Measurements from ENCODE around the gene CA4. TPM values are rescaled to one million over a fixed set of nuclear protein-coding genes. Genes with fewer than 3 reads are reported as not detected.
"Not testable (repeated sequence)": the region's sequence is repeated elsewhere in the genome, so short reads cannot be mapped to it uniquely, and the experiment has no call there.

CA4 gene
- polyA plus RNA-seq, 1 donor from 2014 or later, result not detected

DNA sequence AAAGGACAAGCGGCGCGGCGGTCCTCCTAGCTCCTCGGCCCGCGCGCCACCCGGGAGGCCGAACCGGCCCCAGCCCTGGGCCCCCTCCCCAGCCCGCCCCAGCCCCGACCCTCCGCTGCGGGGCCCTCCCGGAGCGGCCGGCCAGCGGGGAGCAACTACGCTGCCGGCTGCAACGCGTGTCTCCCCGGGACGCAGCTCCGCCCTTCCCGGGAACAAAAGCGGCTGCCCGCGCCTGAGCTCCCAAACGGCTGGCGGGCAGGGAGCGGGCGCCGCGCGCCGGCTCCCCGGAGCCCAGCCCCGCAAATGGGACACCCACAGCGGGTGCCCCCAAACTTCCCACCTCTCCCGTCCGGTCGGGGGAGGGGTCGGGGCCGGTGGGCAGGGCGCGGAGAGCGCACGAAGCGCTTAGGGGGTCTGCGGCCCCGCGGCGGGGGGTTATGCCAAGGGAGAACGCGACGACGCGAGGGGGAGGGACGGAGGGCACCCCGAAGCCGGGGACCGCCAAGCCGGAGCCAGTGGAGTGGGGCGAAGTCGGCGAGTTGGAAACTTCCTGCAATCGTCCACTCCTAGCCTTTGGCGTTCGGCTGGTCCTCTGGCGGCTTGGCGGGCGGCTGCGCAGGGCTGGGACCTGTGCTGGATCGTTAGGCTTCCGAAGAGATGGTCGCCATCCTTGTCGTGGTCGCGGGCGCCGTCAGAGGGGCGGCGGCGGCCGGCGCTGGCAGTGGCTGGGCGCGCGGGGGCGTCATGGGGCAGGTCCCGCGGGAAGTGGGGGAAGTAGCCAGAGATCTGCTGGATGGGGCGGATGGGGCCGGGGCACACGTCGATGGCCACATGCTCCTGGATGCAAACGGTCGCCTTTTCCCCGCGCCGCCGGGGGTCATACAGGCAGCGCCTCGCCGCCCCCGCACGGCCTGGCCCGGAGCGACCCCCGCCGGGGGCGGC, 29.7 kb upstream of the CA4 start:
- H3K27me3 ChIP-seq (ENCODE audit: insufficient read depth, low read depth, low read length); H3K9me2 ChIP-seq (ENCODE audit: insufficient read depth, low read length); H3K9ac ChIP-seq (ENCODE audit: low read length); H3K79me2 ChIP-seq (replicated peaks; ENCODE audit: insufficient read depth, low read length); H2AFZ ChIP-seq (ENCODE audit: low read depth, low read length); H3K36me3 ChIP-seq (ENCODE audit: insufficient read depth, low read length); H3K4me3 ChIP-seq (ENCODE audit: low read length); H3K9me3 ChIP-seq (ENCODE audit: low read length); H3F3A ChIP-seq (ENCODE audit: insufficient read depth, low read length, poor library complexity, severe bottlenecking); H4K20me1 ChIP-seq (ENCODE audit: insufficient read depth); H3K4me2 ChIP-seq (ENCODE audit: low read length); H3K27ac ChIP-seq (ENCODE audit: low read length): not testable (repeated sequence)

DNA sequence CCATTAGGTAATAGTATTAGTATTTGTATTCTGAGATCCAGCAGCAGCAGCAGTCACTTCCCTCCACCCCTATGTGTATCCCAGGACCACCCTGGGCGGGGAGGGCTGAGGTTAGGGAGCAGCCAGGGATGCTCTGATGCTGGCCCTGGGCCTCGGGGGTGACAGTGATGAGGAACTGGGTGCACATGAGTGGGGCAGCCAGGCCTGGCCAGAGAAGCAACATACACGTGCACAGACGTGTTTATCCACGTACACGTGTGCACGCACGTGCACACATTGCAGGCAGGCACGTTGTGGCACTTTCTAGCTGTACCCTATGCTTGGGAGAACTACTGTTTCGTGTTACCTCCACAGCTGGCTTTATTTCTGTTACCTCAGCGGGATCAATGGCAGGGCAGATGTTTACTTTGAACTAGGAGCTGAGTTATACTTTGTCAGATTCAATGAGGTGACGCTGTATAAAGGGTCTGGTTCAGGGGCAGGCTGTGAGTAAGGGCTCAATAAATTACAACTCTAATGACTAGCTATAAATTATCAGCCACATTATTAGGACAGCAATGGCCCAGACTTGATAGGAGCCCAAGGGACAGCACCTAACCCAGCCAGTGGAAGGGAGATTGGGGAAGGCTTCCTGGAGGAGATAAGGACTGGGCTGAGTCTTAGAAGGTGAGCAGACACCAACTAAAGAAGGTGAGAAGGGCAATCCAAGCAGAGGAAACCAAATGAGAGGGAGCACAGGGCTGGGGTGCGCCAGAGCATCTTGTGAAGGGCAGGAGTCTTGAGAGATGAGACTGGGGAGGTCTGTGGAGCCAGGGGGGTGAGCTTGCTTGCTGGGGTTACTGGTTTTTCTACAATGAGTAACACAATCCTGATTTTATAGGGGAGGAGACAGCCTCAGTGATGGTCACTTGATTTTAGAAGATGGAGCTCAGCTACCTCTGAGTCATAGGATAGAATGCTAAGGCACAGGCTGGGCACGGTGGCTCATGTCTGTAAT, 22.4 kb upstream of the CA4 start:
- Histone ChIP-seq H3K4me2 (ENCODE audit: low read length) (no peak overlapping the region), H3K27ac (ENCODE audit: low read length) (no peak overlapping the region), H3K4me3 (ENCODE audit: low read length) (no peak overlapping the region), H3K9me3 (ENCODE audit: low read length) (no peaks in the 10 kb centered on the region), H2AFZ (ENCODE audit: low read depth, low read length) (no peak overlapping the region), H3K79me2 (replicated peaks; ENCODE audit: insufficient read depth, low read length) (no peaks in the 10 kb centered on the region), H3K36me3 (ENCODE audit: insufficient read depth, low read length) (no peaks in the 10 kb centered on the region), H3K9ac (ENCODE audit: low read length) (no peak overlapping the region), H3K27me3 (ENCODE audit: insufficient read depth, low read depth, low read length) (no peaks in the 10 kb centered on the region), H3K9me2 (ENCODE audit: insufficient read depth, low read length) (no peaks in the 10 kb centered on the region), H3F3A (ENCODE audit: insufficient read depth, low read length, poor library complexity, severe bottlenecking) (no peaks in the 10 kb centered on the region), H4K20me1 (ENCODE audit: insufficient read depth) (no peaks in the 10 kb centered on the region)
- TF ChIP-seq EP300 (conservative IDR thresholded peaks at IDR 0.05; ENCODE audit: poor library complexity, severe bottlenecking) (no peak), EZH2 (IDR thresholded peaks at IDR 0.05; ENCODE audit: borderline replicate concordance, insufficient read depth, low read length, poor library complexity, severe bottlenecking) (no peak), POLR2AphosphoS5 (IDR thresholded peaks at IDR 0.05) (no peak)
- TF ChIP-seq, protein P1, sequence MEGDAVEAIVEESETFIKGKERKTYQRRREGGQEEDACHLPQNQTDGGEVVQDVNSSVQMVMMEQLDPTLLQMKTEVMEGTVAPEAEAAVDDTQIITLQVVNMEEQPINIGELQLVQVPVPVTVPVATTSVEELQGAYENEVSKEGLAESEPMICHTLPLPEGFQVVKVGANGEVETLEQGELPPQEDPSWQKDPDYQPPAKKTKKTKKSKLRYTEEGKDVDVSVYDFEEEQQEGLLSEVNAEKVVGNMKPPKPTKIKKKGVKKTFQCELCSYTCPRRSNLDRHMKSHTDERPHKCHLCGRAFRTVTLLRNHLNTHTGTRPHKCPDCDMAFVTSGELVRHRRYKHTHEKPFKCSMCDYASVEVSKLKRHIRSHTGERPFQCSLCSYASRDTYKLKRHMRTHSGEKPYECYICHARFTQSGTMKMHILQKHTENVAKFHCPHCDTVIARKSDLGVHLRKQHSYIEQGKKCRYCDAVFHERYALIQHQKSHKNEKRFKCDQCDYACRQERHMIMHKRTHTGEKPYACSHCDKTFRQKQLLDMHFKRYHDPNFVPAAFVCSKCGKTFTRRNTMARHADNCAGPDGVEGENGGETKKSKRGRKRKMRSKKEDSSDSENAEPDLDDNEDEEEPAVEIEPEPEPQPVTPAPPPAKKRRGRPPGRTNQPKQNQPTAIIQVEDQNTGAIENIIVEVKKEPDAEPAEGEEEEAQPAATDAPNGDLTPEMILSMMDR (IDR thresholded peaks at IDR 0.05; ENCODE audit: poor library complexity, severe bottlenecking), result no peak

DNA sequence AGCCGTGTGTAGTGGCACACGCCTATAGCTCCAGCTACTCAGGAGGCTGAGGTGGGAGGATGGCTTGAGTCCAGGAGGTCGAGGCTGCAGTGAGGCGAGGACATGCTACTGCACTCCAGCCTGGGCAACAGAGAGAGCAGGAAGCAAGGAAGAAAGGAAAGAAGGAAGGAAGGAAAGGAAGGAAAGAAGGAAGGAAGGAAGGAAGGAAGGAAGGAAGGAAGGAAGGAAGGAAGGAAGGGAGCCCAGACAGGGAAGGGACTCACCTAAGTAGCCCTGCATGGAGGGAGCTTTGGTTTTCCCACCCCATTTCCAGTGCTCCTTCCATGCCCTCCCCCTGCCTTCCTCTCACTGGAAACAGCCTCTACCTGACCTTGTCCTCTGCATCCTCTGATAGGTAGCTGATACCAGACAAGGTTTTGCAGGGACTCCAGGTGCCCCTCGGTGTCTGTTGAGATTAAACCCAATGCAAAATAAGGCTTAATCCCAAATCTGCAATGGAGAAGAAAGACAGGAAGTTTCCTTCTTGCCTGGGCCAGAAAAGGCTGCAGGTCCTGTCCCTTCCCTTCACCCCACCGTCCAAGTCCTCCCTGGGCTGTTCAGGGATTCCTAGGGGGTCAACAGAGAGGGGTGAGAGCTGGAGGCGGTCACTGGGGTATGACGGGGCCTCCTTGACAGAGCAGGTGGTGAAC, 21.5 kb upstream of the CA4 start:
- Histone ChIP-seq H3K27ac (ENCODE audit: low read length) (no peak overlapping the region), H3K9me3 (ENCODE audit: low read length) (no peaks in the 10 kb centered on the region), H3K4me2 (ENCODE audit: low read length) (no peak overlapping the region), H3F3A (ENCODE audit: insufficient read depth, low read length, poor library complexity, severe bottlenecking) (no peaks in the 10 kb centered on the region), H3K27me3 (ENCODE audit: insufficient read depth, low read depth, low read length) (no peaks in the 10 kb centered on the region), H2AFZ (ENCODE audit: low read depth, low read length) (no peak overlapping the region), H3K9me2 (ENCODE audit: insufficient read depth, low read length) (no peaks in the 10 kb centered on the region), H3K79me2 (replicated peaks; ENCODE audit: insufficient read depth, low read length) (no peaks in the 10 kb centered on the region), H4K20me1 (ENCODE audit: insufficient read depth) (no peaks in the 10 kb centered on the region), H3K36me3 (ENCODE audit: insufficient read depth, low read length) (no peaks in the 10 kb centered on the region), H3K9ac (ENCODE audit: low read length) (no peak overlapping the region), H3K4me3 (ENCODE audit: low read length) (no peak overlapping the region)
- no peak for TF ChIP-seq RAD21 (conservative IDR thresholded peaks at IDR 0.05)
- no peak for TF ChIP-seq TAF1 (IDR thresholded peaks at IDR 0.05; ENCODE audit: low read depth)
